GM12878 (cell line): ENCODE results near the gene C1orf174. TPM values are rescaled to one million over a fixed set of nuclear protein-coding genes. Genes with fewer than 3 reads are reported as not detected.

Experiments used
- ATAC-seq: fragments of 200-7000 bp; cut with Tn5 transposase; 3 replicates; pipeline ENCODE4 v1.9.1; 2020; ENCODE audit warnings: mild to moderate bottlenecking, moderate library complexity
- BruUV-seq: library from RNA; stranded (reverse); fragments of 400-500 nt; replicated peaks from 2 replicates; lab custom pipeline; 2021; lab: Mats Ljungman, UMichigan
- CTCF ChIA-PET: fragments of 300-600 bp; sonication (Branson Sonifier 250); formaldehyde crosslinking; extraction: SDS; loops from one replicate; lab custom pipeline; 2021; ENCODE audit warnings: inconsistent platforms; lab: Yijun Ruan, JAX
- POLR2A ChIA-PET: fragments of 350-600 bp; formaldehyde crosslinking; extraction: SDS; loops from one replicate; lab custom pipeline; 2021; ENCODE audit warnings: inconsistent platforms; lab: Charles Lee
- RAD21 ChIA-PET: fragments of 300-600 bp; sonication (Branson Sonifier 250); formaldehyde crosslinking; loops from one replicate; lab custom pipeline; 2023; ENCODE audit warnings: antibody characterized with exemption; ENCODE audit not compliant: unreplicated experiment; lab: Charles Lee
- SMC1A ChIA-PET: fragments of 300-600 bp; sonication (Branson Sonifier 250); formaldehyde crosslinking; loops from one replicate; lab custom pipeline; 2023; ENCODE audit not compliant: unreplicated experiment, uncharacterized antibody; lab: Charles Lee
- DNase-seq: peaks from one replicate; pipeline ENCODE4 v3.0.0-alpha.2; 2011; ENCODE audit warnings: low read depth, low spot score
- FAIRE-seq: peaks from 3 replicates; lab custom pipeline; 2011; peaks lifted over from hg19 to GRCh38; lab: Jason Lieb, UNC
- H2AFZ ChIP-seq: 2 replicates; pipeline ENCODE4 v1.6.0; 2011; ENCODE audit warnings: low read depth, low read length, control low read depth; ENCODE audit not compliant: control insufficient read depth
- H3K27ac ChIP-seq: 2 replicates; pipeline ENCODE4 v1.5.1; 2011; ENCODE audit warnings: control low read depth; ENCODE audit not compliant: control insufficient read depth, insufficient read depth
- H3K27me3 ChIP-seq, 2 experiments: replicated peaks in 1 of 2; 2 replicates each; pipeline versions ENCODE4 v1.6.0 to v1.6.1; 2011; ENCODE audit warnings: low read length in 1 of 2; ENCODE audit not compliant: control insufficient read depth in 2 of 2, insufficient read depth in 2 of 2
- H3K36me3 ChIP-seq, 2 experiments: 2 replicates each; pipeline ENCODE4 v1.5.1; 2011; ENCODE audit warnings: low read length in 1 of 2; ENCODE audit not compliant: control insufficient read depth in 2 of 2, insufficient read depth in 2 of 2
- H3K4me1 ChIP-seq: 2 replicates; pipeline ENCODE4 v1.6.1; 2011; ENCODE audit warnings: mild to moderate bottlenecking, low read length, moderate library complexity, mixed read lengths; ENCODE audit not compliant: control insufficient read depth, insufficient read depth
- H3K4me2 ChIP-seq: 2 replicates; pipeline ENCODE4 v1.6.0; 2011; ENCODE audit warnings: control low read depth; ENCODE audit not compliant: control insufficient read depth, insufficient read depth
- H3K4me3 ChIP-seq: fragments of 200-600 bp; sonication (generic); 2 replicates; pipeline ENCODE4 v1.5.1; 2016
- H3K79me2 ChIP-seq: 2 replicates; pipeline ENCODE4 v1.6.0; 2011; ENCODE audit warnings: low read length; ENCODE audit not compliant: control insufficient read depth, insufficient read depth
- H3K9ac ChIP-seq: 2 replicates; pipeline ENCODE4 v1.8.0; 2011; ENCODE audit warnings: low read length, control low read depth, mixed read lengths; ENCODE audit not compliant: control insufficient read depth, insufficient read depth
- H3K9me3 ChIP-seq: replicated peaks from 3 replicates; pipeline ENCODE4 v1.5.1; 2011; ENCODE audit warnings: mild to moderate bottlenecking, low read length; ENCODE audit not compliant: control insufficient read depth, insufficient read depth
- H4K20me1 ChIP-seq: 2 replicates; pipeline ENCODE4 v1.6.0; 2011; ENCODE audit not compliant: control insufficient read depth, insufficient read depth
- BRCA1 ChIP-seq: IDR thresholded peaks from 2 replicates; pipeline ENCODE4 v1.6.1; 2011; ENCODE audit warnings: low read depth, low read length, improper control_type of control experiment
- POLR2A ChIP-seq: IDR thresholded peaks from 2 replicates; pipeline ENCODE4 v1.6.1; 2011; ENCODE audit warnings: low read depth, mild to moderate bottlenecking, low read length
- RAD21 ChIP-seq: IDR thresholded peaks from 2 replicates; pipeline ENCODE4 v1.6.1; 2011; ENCODE audit warnings: mild to moderate bottlenecking, low read depth, low read length, moderate library complexity; ENCODE audit not compliant: insufficient read depth
- SPI1 ChIP-seq: IDR thresholded peaks from 2 replicates; pipeline ENCODE4 v1.6.1; 2011; ENCODE audit warnings: low read depth, mild to moderate bottlenecking, low read length, moderate library complexity, borderline replicate concordance; ENCODE audit not compliant: insufficient read depth
- SUPT20H ChIP-seq: IDR thresholded peaks from 2 replicates; pipeline ENCODE4 v1.6.1; 2011; ENCODE audit warnings: low read depth, mild to moderate bottlenecking, low read length, moderate library complexity, borderline replicate concordance; ENCODE audit not compliant: control insufficient read depth
- SUZ12 ChIP-seq: fragments of 200-600 bp; sonication (generic); IDR thresholded peaks from one replicate; pipeline ENCODE4 v1.6.1; 2018; ENCODE audit warnings: antibody characterized with exemption, mild to moderate bottlenecking; ENCODE audit not compliant: unreplicated experiment
- TBL1XR1 ChIP-seq: IDR thresholded peaks from 2 replicates; pipeline ENCODE4 v1.6.1; 2012; ENCODE audit warnings: low read depth, low read length, improper control_type of control experiment
- WGBS: methylation state at CpG from one replicate; pipeline ENCODE4 v1.1.6; 2016; ENCODE audit warnings: low lambda C conversion rate; ENCODE audit not compliant: insufficient replicate concordance, insufficient coverage; ENCODE audit errors: missing lambda C conversion rate; 5-methylcytosine and 5-hydroxymethylcytosine counted together
- in situ Hi-C: fragments of 300-500 bp; cut with MboI; formaldehyde crosslinking; loops from 9 replicates; pipeline ENCODE4 v1.14.3; 2018; ENCODE audit warnings: mixed read lengths
- intact Hi-C: fragments of 100-400 bp; cut with micrococcal nuclease; formaldehyde crosslinking; loops from one replicate; pipeline ENCODE4 v1.14.2; 2022; ENCODE audit not compliant: unreplicated experiment
- polyA plus RNA-seq, 11 experiments: library from polyadenylated mRNA; depleted of rRNA in 4 of 11; unstranded in 6 of 11; stranded (reverse) in 5 of 11; fragments of >200 nt; fragmentation: Nextera tagmentation in 4 of 11; fragmentation: Illumina TruSeq in 1 of 11; extraction: Ambion mirVana in 4 of 11; extraction: Trizol in 1 of 11; gene quantifications; 1 replicate in 1 of 11; 2 replicates in 10 of 11; pipeline versions ENCODE4 v1.2.1 to v1.2.3, GENCODE V29; 2011 to 2016; ENCODE audit warnings: inconsistent platforms in 2 of 11, missing spikeins in 2 of 11, low read depth in 1 of 11
- total RNA-seq, 4 experiments: library from RNA; depleted of rRNA in 3 of 4; stranded (reverse); fragments of >200 nt in 3 of 4; fragmentation: Illumina TruSeq in 1 of 4; extraction: Trizol in 1 of 4; gene quantifications; 2 replicates each; pipeline versions ENCODE4 v1.2.1 to v1.2.3, GENCODE V29; 2013 to 2021
- TF ChIP-seq, protein P1 (sequence below): IDR thresholded peaks from 2 replicates; pipeline ENCODE4 v1.6.1; 2011; ENCODE audit warnings: low read depth, low read length, improper control_type of control experiment, borderline replicate concordance

The C1orf174 gene
- total and polyA plus RNA-seq, 10 of the 15 experiments (the other 5 are each of a cell fraction or from before 2014, with no cell fraction given) = 17.5 to 35.4 (median 25.1) TPM

DNA sequence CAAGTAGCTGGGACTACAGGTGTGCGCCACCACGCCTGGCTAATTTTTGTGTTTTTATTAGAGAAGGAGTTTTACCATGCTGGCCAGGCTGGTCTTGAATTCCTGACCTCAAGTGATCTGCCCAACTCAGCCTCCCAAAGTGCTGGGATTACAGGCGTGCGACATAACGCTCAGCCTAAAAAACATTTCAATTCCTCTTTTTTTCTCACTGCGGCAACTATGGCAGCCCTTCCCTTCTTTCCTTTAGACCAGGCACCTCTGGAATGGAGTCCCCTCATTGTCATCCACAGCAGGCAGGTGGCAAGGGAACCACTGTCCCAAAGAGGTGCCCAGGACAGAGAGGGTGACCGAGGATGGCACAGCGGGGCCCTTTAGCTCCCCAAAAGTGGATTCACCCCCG, 57.2 kb downstream of the C1orf174 start:
- no TSS peak for BruUV-seq
- no peak overlapping the region for H3K4me2 ChIP-seq
- RAD21 ChIA-PET = interaction anchor here (0.7 kb wide), 2 partner anchors 47 to 295 kb away, joined by 3 to 4 read pairs; partner anchors contain the start of gene LRRC47
- no peaks in the 10 kb centered on the region for H3K27me3 ChIP-seq
- ATAC-seq (no peak), FAIRE-seq (no peak), DNase-seq (no peak)
- peaks cover under 1% of the 10 kb centered on the region; the same call in 1 of the 3 replicates for H3K9me3 ChIP-seq
- CTCF ChIA-PET = no interaction called here
- H4K20me1 ChIP-seq = no peaks in the 10 kb centered on the region
- POLR2A ChIA-PET = no interaction called here
- H3K27ac ChIP-seq = no peak overlapping the region
- H3K36me3 ChIP-seq = peaks cover 0 to 16% of the 10 kb centered on the region in 2 experiments; a peak in 3 of 4 replicates
- SMC1A ChIA-PET = no interaction called here
- no peaks in the 10 kb centered on the region for H3K4me1 ChIP-seq
- peak; percentile 33; the same call in 1 of the 2 replicates for TF ChIP-seq SPI1
- TF ChIP-seq, protein P1, sequence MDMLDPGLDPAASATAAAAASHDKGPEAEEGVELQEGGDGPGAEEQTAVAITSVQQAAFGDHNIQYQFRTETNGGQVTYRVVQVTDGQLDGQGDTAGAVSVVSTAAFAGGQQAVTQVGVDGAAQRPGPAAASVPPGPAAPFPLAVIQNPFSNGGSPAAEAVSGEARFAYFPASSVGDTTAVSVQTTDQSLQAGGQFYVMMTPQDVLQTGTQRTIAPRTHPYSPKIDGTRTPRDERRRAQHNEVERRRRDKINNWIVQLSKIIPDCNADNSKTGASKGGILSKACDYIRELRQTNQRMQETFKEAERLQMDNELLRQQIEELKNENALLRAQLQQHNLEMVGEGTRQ = no peak
- no peaks in the 10 kb centered on the region for H3K79me2 ChIP-seq
- in situ Hi-C loops = no loop called here
- intact Hi-C loops = no loop called here
- H2AFZ ChIP-seq = no peak overlapping the region
- WGBS = 90% methylated on average over 8 of the region's 9 CpGs
- no peak overlapping the region for H3K9ac ChIP-seq
- no peak overlapping the region for H3K4me3 ChIP-seq

DNA sequence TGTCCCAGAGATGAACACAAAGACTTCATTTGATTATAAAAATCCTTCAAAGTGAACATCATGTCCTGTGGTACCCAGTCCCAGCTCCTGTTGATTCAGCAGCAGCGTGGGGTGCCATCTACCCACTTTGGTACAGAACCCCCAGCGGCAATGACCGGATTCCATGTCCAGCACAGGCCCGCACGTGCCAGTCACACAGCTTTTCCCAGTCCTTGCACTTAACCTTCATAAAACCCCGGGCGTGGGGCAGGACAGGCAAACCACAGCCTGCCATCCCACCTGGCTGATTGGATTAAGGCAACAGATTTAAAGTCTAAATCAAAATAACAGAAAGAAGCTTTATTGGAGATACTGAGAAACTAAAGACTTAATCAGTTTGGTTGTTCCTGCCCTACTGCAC, 58.6 kb downstream of the C1orf174 start:
- ATAC-seq (no peak), FAIRE-seq (no peak), DNase-seq (no peak)
- Histone ChIP-seq H3K9me3 (peaks cover 9% of the 10 kb centered on the region; the same call in 2 of the 3 replicates), H3K36me3 (peaks cover 0 to 18% of the 10 kb centered on the region in 2 experiments; a peak in 3 of 4 replicates), H3K27me3 (no peaks in the 10 kb centered on the region), H3K4me3 (no peak overlapping the region), H3K4me2 (no peak overlapping the region), H2AFZ (no peak overlapping the region), H3K27ac (no peak overlapping the region), H3K4me1 (no peaks in the 10 kb centered on the region), H3K79me2 (no peaks in the 10 kb centered on the region), H4K20me1 (no peaks in the 10 kb centered on the region), H3K9ac (no peak overlapping the region)
- CTCF ChIA-PET = no interaction called here
- WGBS = 97% methylated on average over 7 of the region's 7 CpGs
- no TSS peak for BruUV-seq
- intact Hi-C loops (no loop called here), in situ Hi-C loops (no loop called here)
- TF ChIP-seq SUZ12 = no peak
- TF ChIP-seq TBL1XR1 = no peak
- no peak for TF ChIP-seq POLR2A
- TF ChIP-seq RAD21 = no peak
- TF ChIP-seq SUPT20H = no peak
- TF ChIP-seq BRCA1 = no peak
- RAD21 ChIA-PET = no interaction called here
- POLR2A ChIA-PET = no interaction called here
- SMC1A ChIA-PET = no interaction called here

Other genes with a start within 250 kb of the C1orf174 start
- 18.6 and 20.4 TPM in 2 replicates for gene TP73, start 247.8 kb downstream of the C1orf174 start, total RNA-seq (2014; rRNA removed)
- gene TP73, start 247.8 kb downstream of the C1orf174 start, total RNA-seq (2014; rRNA removed; fragmentation: Illumina TruSeq; extraction: Trizol) = 7.8 and 8.5 TPM in 2 replicates
- gene TP73, start 247.8 kb downstream of the C1orf174 start, total RNA-seq (2021) = 49.6 and 54.2 TPM in 2 replicates
- gene TP73, start 247.8 kb downstream of the C1orf174 start, polyA plus RNA-seq (2011; rRNA removed) = 3.3 and 6.5 TPM in 2 replicates
- 3.4 and 9.3 TPM in 2 replicates for gene TP73, start 247.8 kb downstream of the C1orf174 start, polyA plus RNA-seq (2014; fragmentation: Illumina TruSeq; extraction: Trizol)
- under 1 TPM; 0.08 to 0.22 TPM for gene TP73, start 247.8 kb downstream of the C1orf174 start, polyA plus RNA-seq (2014; fragmentation: Nextera tagmentation; extraction: Ambion mirVana)
- 20.4 and 28.7 TPM in 2 replicates for gene TP73, start 247.8 kb downstream of the C1orf174 start, polyA plus RNA-seq (2014; rRNA removed)
- gene TP73, start 247.8 kb downstream of the C1orf174 start, polyA plus RNA-seq (2016; fragmentation: Nextera tagmentation; extraction: Ambion mirVana) = 10 to 100 TPM; 24.8 to 29.4 TPM
- not detected in 2 replicates for gene CCDC27, start 147.8 kb downstream of the C1orf174 start, total RNA-seq (2014; rRNA removed)
- gene CCDC27, start 147.8 kb downstream of the C1orf174 start, total RNA-seq (2014; rRNA removed; fragmentation: Illumina TruSeq; extraction: Trizol) = not detected in 2 replicates
- gene CCDC27, start 147.8 kb downstream of the C1orf174 start, total RNA-seq (2021) = not detected in 2 replicates
- not detected in 2 replicates for gene CCDC27, start 147.8 kb downstream of the C1orf174 start, polyA plus RNA-seq (2011; rRNA removed)
- not detected in 2 replicates for gene CCDC27, start 147.8 kb downstream of the C1orf174 start, polyA plus RNA-seq (2014; fragmentation: Illumina TruSeq; extraction: Trizol)
- gene CCDC27, start 147.8 kb downstream of the C1orf174 start, polyA plus RNA-seq (2014; fragmentation: Nextera tagmentation; extraction: Ambion mirVana) = under 1 TPM in 1 of 2 experiments, not detected in 1; 0.05 TPM
- gene CCDC27, start 147.8 kb downstream of the C1orf174 start, polyA plus RNA-seq (2014; rRNA removed) = not detected in 2 replicates
- not detected for gene CCDC27, start 147.8 kb downstream of the C1orf174 start, polyA plus RNA-seq (2016; fragmentation: Nextera tagmentation; extraction: Ambion mirVana)
- gene SMIM1, start 127.5 kb downstream of the C1orf174 start, total RNA-seq (2014; rRNA removed) = 0.71 TPM in 1 of 2 replicates, not detected in the other
- gene SMIM1, start 127.5 kb downstream of the C1orf174 start, total RNA-seq (2014; rRNA removed; fragmentation: Illumina TruSeq; extraction: Trizol) = not detected in 2 replicates
- 0.53 TPM in 1 of 2 replicates, not detected in the other for gene SMIM1, start 127.5 kb downstream of the C1orf174 start, total RNA-seq (2021)
- 0.30 TPM in 1 of 2 replicates, not detected in the other for gene SMIM1, start 127.5 kb downstream of the C1orf174 start, polyA plus RNA-seq (2011; rRNA removed)
- not detected in 2 replicates for gene SMIM1, start 127.5 kb downstream of the C1orf174 start, polyA plus RNA-seq (2014; fragmentation: Illumina TruSeq; extraction: Trizol)
- not detected for gene SMIM1, start 127.5 kb downstream of the C1orf174 start, polyA plus RNA-seq (2014; fragmentation: Nextera tagmentation; extraction: Ambion mirVana)
- gene SMIM1, start 127.5 kb downstream of the C1orf174 start, polyA plus RNA-seq (2014; rRNA removed) = 0.37 and 1.1 TPM in 2 replicates
- not detected for gene SMIM1, start 127.5 kb downstream of the C1orf174 start, polyA plus RNA-seq (2016; fragmentation: Nextera tagmentation; extraction: Ambion mirVana)
- 20.9 and 22.9 TPM in 2 replicates for gene LRRC47, start 103.8 kb downstream of the C1orf174 start, total RNA-seq (2014; rRNA removed)
- gene LRRC47, start 103.8 kb downstream of the C1orf174 start, total RNA-seq (2014; rRNA removed; fragmentation: Illumina TruSeq; extraction: Trizol) = 13.7 and 15.3 TPM in 2 replicates
- gene LRRC47, start 103.8 kb downstream of the C1orf174 start, total RNA-seq (2021) = 31.0 and 34.6 TPM in 2 replicates
- 24.0 and 25.4 TPM in 2 replicates for gene LRRC47, start 103.8 kb downstream of the C1orf174 start, polyA plus RNA-seq (2011; rRNA removed)
- 20.4 and 26.1 TPM in 2 replicates for gene LRRC47, start 103.8 kb downstream of the C1orf174 start, polyA plus RNA-seq (2014; fragmentation: Illumina TruSeq; extraction: Trizol)
- gene LRRC47, start 103.8 kb downstream of the C1orf174 start, polyA plus RNA-seq (2014; fragmentation: Nextera tagmentation; extraction: Ambion mirVana) = 1 to 10 TPM; 2.5 to 4.5 TPM
- gene LRRC47, start 103.8 kb downstream of the C1orf174 start, polyA plus RNA-seq (2014; rRNA removed) = 21.1 and 24.4 TPM in 2 replicates
- gene LRRC47, start 103.8 kb downstream of the C1orf174 start, polyA plus RNA-seq (2016; fragmentation: Nextera tagmentation; extraction: Ambion mirVana) = 10 to 100 TPM; 14.1 to 15.3 TPM
- gene CEP104, start 43.1 kb downstream of the C1orf174 start, total RNA-seq (2014; rRNA removed) = 14.9 and 19.1 TPM in 2 replicates
- gene CEP104, start 43.1 kb downstream of the C1orf174 start, total RNA-seq (2014; rRNA removed; fragmentation: Illumina TruSeq; extraction: Trizol) = 8.6 and 10.5 TPM in 2 replicates
- gene CEP104, start 43.1 kb downstream of the C1orf174 start, total RNA-seq (2021) = 34.8 and 35.5 TPM in 2 replicates
- gene CEP104, start 43.1 kb downstream of the C1orf174 start, polyA plus RNA-seq (2011; rRNA removed) = 28.8 and 35.7 TPM in 2 replicates
- 19.6 and 27.1 TPM in 2 replicates for gene CEP104, start 43.1 kb downstream of the C1orf174 start, polyA plus RNA-seq (2014; fragmentation: Illumina TruSeq; extraction: Trizol)
- 10 to 100 TPM in 1 of 2 experiments, 1 to 10 TPM in 1; 7.2 to 11.3 TPM for gene CEP104, start 43.1 kb downstream of the C1orf174 start, polyA plus RNA-seq (2014; fragmentation: Nextera tagmentation; extraction: Ambion mirVana)
- 15.8 and 23.5 TPM in 2 replicates for gene CEP104, start 43.1 kb downstream of the C1orf174 start, polyA plus RNA-seq (2014; rRNA removed)
- 10 to 100 TPM; 31.9 to 33.0 TPM for gene CEP104, start 43.1 kb downstream of the C1orf174 start, polyA plus RNA-seq (2016; fragmentation: Nextera tagmentation; extraction: Ambion mirVana)
- gene DFFB, start 42.8 kb downstream of the C1orf174 start, total RNA-seq (2014; rRNA removed) = 8.5 and 10.0 TPM in 2 replicates
- 5.5 and 6.2 TPM in 2 replicates for gene DFFB, start 42.8 kb downstream of the C1orf174 start, total RNA-seq (2014; rRNA removed; fragmentation: Illumina TruSeq; extraction: Trizol)
- gene DFFB, start 42.8 kb downstream of the C1orf174 start, total RNA-seq (2021) = 7.7 and 8.3 TPM in 2 replicates
- gene DFFB, start 42.8 kb downstream of the C1orf174 start, polyA plus RNA-seq (2011; rRNA removed) = 8.8 and 10.7 TPM in 2 replicates
- gene DFFB, start 42.8 kb downstream of the C1orf174 start, polyA plus RNA-seq (2014; fragmentation: Illumina TruSeq; extraction: Trizol) = 6.8 and 7.4 TPM in 2 replicates
- 1 to 10 TPM; 2.7 to 3.7 TPM for gene DFFB, start 42.8 kb downstream of the C1orf174 start, polyA plus RNA-seq (2014; fragmentation: Nextera tagmentation; extraction: Ambion mirVana)
- gene DFFB, start 42.8 kb downstream of the C1orf174 start, polyA plus RNA-seq (2014; rRNA removed) = 10.7 and 12.0 TPM in 2 replicates
- gene DFFB, start 42.8 kb downstream of the C1orf174 start, polyA plus RNA-seq (2016; fragmentation: Nextera tagmentation; extraction: Ambion mirVana) = 1 to 10 TPM; 3.2 to 5.3 TPM